Mesenchymal stem cell (in vitro differentiated cells and primary cell): ENCODE measurements around the gene FBXL15.
"Not testable (repeated sequence)": the region's sequence is repeated elsewhere in the genome, so short reads cannot be mapped to it uniquely, and the experiment has no call there.

Experiments
- DNase-seq: peaks from one replicate; pipeline ENCODE4 v3.0.0-alpha.2; 2013
- H2AFZ ChIP-seq: one replicate; pipeline ENCODE4 v1.6.1; 2013; ENCODE audit warnings: low read depth, mild to moderate bottlenecking, control low read depth, inconsistent platforms, low read length, moderate library complexity
- H2AK5ac ChIP-seq: 2 replicates; pipeline ENCODE4 v1.6.1; 2013; ENCODE audit warnings: low read length, moderate library complexity, mild to moderate bottlenecking, inconsistent platforms; ENCODE audit not compliant: severe bottlenecking
- H2BK120ac ChIP-seq: one replicate; pipeline ENCODE4 v1.6.1; 2013; ENCODE audit warnings: low read depth, mild to moderate bottlenecking, inconsistent platforms, low read length, moderate library complexity
- H2BK12ac ChIP-seq, 2 experiments: one replicate each; pipeline ENCODE4 v1.6.1; 2013; ENCODE audit warnings: inconsistent platforms in 2 of 2, low read length in 2 of 2, mild to moderate bottlenecking in 2 of 2, moderate library complexity in 2 of 2, control low read depth in 1 of 2
- H2BK15ac ChIP-seq: one replicate; pipeline ENCODE4 v1.6.1; 2013; ENCODE audit warnings: mild to moderate bottlenecking, low read depth, inconsistent platforms; ENCODE audit not compliant: poor library complexity, severe bottlenecking
- H2BK5ac ChIP-seq: 2 replicates; pipeline ENCODE4 v1.6.1; 2013; ENCODE audit warnings: low read depth, mild to moderate bottlenecking, low read length, control low read depth, inconsistent platforms; ENCODE audit not compliant: poor library complexity, severe bottlenecking
- H3K14ac ChIP-seq, 2 experiments: one replicate each; pipeline ENCODE4 v1.6.1; 2013; ENCODE audit warnings: inconsistent platforms in 2 of 2, low read length in 2 of 2, control low read depth in 1 of 2, mild to moderate bottlenecking in 1 of 2, moderate library complexity in 1 of 2
- H3K18ac ChIP-seq, 2 experiments: one replicate each; pipeline ENCODE4 v1.6.1; 2013; ENCODE audit warnings: inconsistent platforms in 2 of 2, low read length in 2 of 2, control low read depth in 1 of 2, low read depth in 1 of 2, mild to moderate bottlenecking in 1 of 2
- H3K23ac ChIP-seq, 2 experiments: one replicate each; pipeline ENCODE4 v1.6.1; 2013; ENCODE audit warnings: inconsistent platforms in 2 of 2, low read length in 2 of 2, mild to moderate bottlenecking in 2 of 2, moderate library complexity in 2 of 2, control low read depth in 1 of 2
- H3K27ac ChIP-seq: 2 replicates; pipeline ENCODE4 v1.5.1; 2013; ENCODE audit warnings: mild to moderate bottlenecking, moderate library complexity, low read length, control low read depth, inconsistent platforms; ENCODE audit not compliant: poor library complexity, severe bottlenecking
- H3K27me3 ChIP-seq, 2 experiments: 2 replicates each; pipeline versions ENCODE4 v1.6.1 to v1.7.0; 2013; ENCODE audit warnings: low read length in 2 of 2, mild to moderate bottlenecking in 2 of 2, moderate library complexity in 2 of 2, control low read depth in 1 of 2, inconsistent platforms in 1 of 2; ENCODE audit not compliant: control insufficient read depth in 1 of 2, insufficient read depth in 1 of 2
- H3K36me3 ChIP-seq, 2 experiments: 2 replicates each; pipeline versions ENCODE4 v1.6.1 to v1.7.0; 2013; ENCODE audit warnings: low read length in 2 of 2, control low read depth in 1 of 2, inconsistent platforms in 1 of 2, low read depth in 1 of 2, mild to moderate bottlenecking in 1 of 2; ENCODE audit not compliant: insufficient read depth in 2 of 2, control insufficient read depth in 1 of 2
- H3K4ac ChIP-seq, 2 experiments: one replicate each; pipeline ENCODE4 v1.6.1; 2013; ENCODE audit warnings: inconsistent platforms in 2 of 2, low read length in 2 of 2, mild to moderate bottlenecking in 2 of 2, moderate library complexity in 2 of 2, control low read depth in 1 of 2, low read depth in 1 of 2
- H3K4me1 ChIP-seq: 2 replicates; pipeline ENCODE4 v1.6.1; 2013; ENCODE audit warnings: low read depth, low read length, control low read depth; ENCODE audit not compliant: control insufficient read depth, insufficient read depth
- H3K4me2 ChIP-seq: 2 replicates; pipeline ENCODE4 v1.6.1; 2013; ENCODE audit warnings: low read length, mild to moderate bottlenecking, inconsistent platforms; ENCODE audit not compliant: poor library complexity, severe bottlenecking
- H3K4me3 ChIP-seq, 2 experiments: 2 replicates each; pipeline versions ENCODE4 v1.5.1 to v1.7.0; 2013; ENCODE audit warnings: low read length in 2 of 2, mild to moderate bottlenecking in 2 of 2, control low read depth in 1 of 2, low read depth in 1 of 2; ENCODE audit not compliant: insufficient read depth in 1 of 2
- H3K79me1 ChIP-seq: replicated peaks from 2 replicates; pipeline ENCODE4 v1.6.1; 2013; ENCODE audit warnings: mild to moderate bottlenecking, control low read depth, low read length, inconsistent platforms; ENCODE audit not compliant: poor library complexity, severe bottlenecking
- H3K9ac ChIP-seq: 2 replicates; pipeline ENCODE4 v1.7.0; 2013; ENCODE audit warnings: mild to moderate bottlenecking, low read length, moderate library complexity
- H3K9me3 ChIP-seq: 2 replicates; pipeline ENCODE4 v1.7.0; 2013; ENCODE audit warnings: mild to moderate bottlenecking, low read length; ENCODE audit not compliant: control insufficient read depth
- H4K8ac ChIP-seq: one replicate; pipeline ENCODE4 v1.6.1; 2013; ENCODE audit warnings: inconsistent platforms, mild to moderate bottlenecking, low read length, moderate library complexity
- H4K91ac ChIP-seq: one replicate; pipeline ENCODE4 v1.6.1; 2013; ENCODE audit warnings: mild to moderate bottlenecking, low read length, inconsistent platforms
- WGBS: methylation state at CpG from one replicate; pipeline ENCODE4 v1.1.7; 2013; ENCODE audit warnings: mixed read lengths; 5-methylcytosine and 5-hydroxymethylcytosine counted together

Gene FBXL15

GRCh38 chr10:102452672-102453340, 32.2 kb downstream of the FBXL15 start:
- H3K79me1 ChIP-seq = peaks cover 10% of the 10 kb centered on the region
- no peak overlapping the region for H3K4me2 ChIP-seq
- no peak overlapping the region for H4K8ac ChIP-seq
- WGBS = 12% methylated on average over 2 of the region's 3 CpGs
- H2AFZ ChIP-seq = no peak overlapping the region
- H3K4me1 ChIP-seq = peaks cover 32% of the 10 kb centered on the region
- no peak overlapping the region for H2BK15ac ChIP-seq
- H2BK5ac ChIP-seq = no peak overlapping the region
- no peak overlapping the region for H2BK120ac ChIP-seq
- no peak overlapping the region for H3K23ac ChIP-seq
- no peak overlapping the region for H3K4ac ChIP-seq
- peak overlapping the region in 1 of 2 experiments; percentile 64 for H3K14ac ChIP-seq
- H3K27ac ChIP-seq = no peak overlapping the region
- H3K9me3 ChIP-seq = no peaks in the 10 kb centered on the region
- peak; percentile 92 for DNase-seq
- H3K4me3 ChIP-seq = no peak overlapping the region
- no peak overlapping the region for H4K91ac ChIP-seq
- no peak overlapping the region for H2AK5ac ChIP-seq
- H3K9ac ChIP-seq = peak overlapping the region; percentile 14
- H3K27me3 ChIP-seq = no peaks in the 10 kb centered on the region
- H3K18ac ChIP-seq = peak overlapping the region in 1 of 2 experiments; percentile 55
- H2BK12ac ChIP-seq = peak overlapping the region; percentile 33 to 69
- peaks cover 0 to 7% of the 10 kb centered on the region in 2 experiments for H3K36me3 ChIP-seq

GRCh38 chr10:102453502-102453901, 32.9 kb downstream of the FBXL15 start:
- Histone ChIP-seq H3K9ac (peak overlapping the region; percentile 14), H3K14ac (no peak overlapping the region), H2BK5ac (no peak overlapping the region), H2BK120ac (no peak overlapping the region), H3K27ac (no peak overlapping the region), H3K4me3 (no peak overlapping the region), H3K4me1 (peaks cover 32% of the 10 kb centered on the region), H3K18ac (peak overlapping the region in 1 of 2 experiments; percentile 49), H3K23ac (no peak overlapping the region), H3K4ac (no peak overlapping the region), H3K9me3 (no peaks in the 10 kb centered on the region), H2BK12ac (peak overlapping the region in 1 of 2 experiments; percentile 76), H3K36me3 (peaks cover 0 to 7% of the 10 kb centered on the region in 2 experiments), H3K79me1 (peaks cover 10% of the 10 kb centered on the region), H4K8ac (no peak overlapping the region), H3K27me3 (no peaks in the 10 kb centered on the region), H2AFZ (no peak overlapping the region), H3K4me2 (no peak overlapping the region), H4K91ac (no peak overlapping the region), H2AK5ac (peak overlapping the region; percentile 59), H2BK15ac (no peak overlapping the region)
- DNase-seq = peak; percentile 63
- WGBS = 71% methylated on average over 5 of the region's 5 CpGs

- not testable (repeated sequence) for H3K36me3 ChIP-seq, H3K23ac ChIP-seq, H3K27ac ChIP-seq, DNase-seq, H2AK5ac ChIP-seq, H3K27me3 ChIP-seq, H2BK15ac ChIP-seq, H2BK120ac ChIP-seq, H2BK5ac ChIP-seq, H3K9ac ChIP-seq, H2AFZ ChIP-seq, H3K4me2 ChIP-seq, H3K9me3 ChIP-seq, H3K4me3 ChIP-seq, H3K14ac ChIP-seq
- H3K18ac ChIP-seq = peak overlapping the region; percentile 19 to 31
- WGBS = 73% methylated on average over 11 of the region's 13 CpGs
- peak overlapping the region in 1 of 2 experiments; percentile 90 for H2BK12ac ChIP-seq
- H3K4me1 ChIP-seq = peaks cover 27% of the 10 kb centered on the region
- H4K91ac ChIP-seq = peak overlapping the region; percentile 34
- H4K8ac ChIP-seq = peak overlapping the region; percentile 64
- H3K4ac ChIP-seq = peak overlapping the region in 1 of 2 experiments; percentile 59
- peaks cover 10% of the 10 kb centered on the region for H3K79me1 ChIP-seq
Measured at GRCh38 chr10:102454662-102455487, 34.2 kb downstream of the FBXL15 start.

GRCh38 chr10:102455893-102456471, 35.3 kb downstream of the FBXL15 start:
- peak overlapping the region; percentile 81 to 90 for H3K4ac ChIP-seq
- no peak overlapping the region for H2BK5ac ChIP-seq
- peak overlapping the region; percentile 11 for H2BK120ac ChIP-seq
- peaks cover 0 to 7% of the 10 kb centered on the region in 2 experiments for H3K36me3 ChIP-seq
- H4K8ac ChIP-seq = peak overlapping the region; percentile 83
- peaks cover 7% of the 10 kb centered on the region for H3K79me1 ChIP-seq
- peak; percentile 92 for DNase-seq
- peak overlapping the region; percentile 77 for H3K18ac ChIP-seq
- peak overlapping the region; percentile 88 for H4K91ac ChIP-seq
- H3K4me2 ChIP-seq = no peak overlapping the region
- no peak overlapping the region for H3K23ac ChIP-seq
- peaks cover 0 to 18% of the 10 kb centered on the region in 2 experiments for H3K27me3 ChIP-seq
- H2AFZ ChIP-seq = no peak overlapping the region
- no peaks in the 10 kb centered on the region for H3K9me3 ChIP-seq
- H3K14ac ChIP-seq = no peak overlapping the region
- 38% methylated on average over 7 of the region's 7 CpGs for WGBS
- no peak overlapping the region for H2BK15ac ChIP-seq
- no peak overlapping the region for H2AK5ac ChIP-seq
- peak overlapping the region; percentile 71 for H3K9ac ChIP-seq
- H3K4me1 ChIP-seq = peaks cover 22% of the 10 kb centered on the region
- H3K4me3 ChIP-seq = no peak overlapping the region
- H3K27ac ChIP-seq = no peak overlapping the region
- peak overlapping the region in 1 of 2 experiments; percentile 82 for H2BK12ac ChIP-seq
